SIG-M5 treated with dmso at 0.1 percent for 504 hours (cell line): ENCODE results near the gene NGDN.

ENCODE experiments used
- DNase-seq: peaks from one replicate; lab custom pipeline; 2025; ENCODE audit not compliant: unreplicated experiment; lab: John Stamatoyannopoulos, UW

The NGDN gene

DNA sequence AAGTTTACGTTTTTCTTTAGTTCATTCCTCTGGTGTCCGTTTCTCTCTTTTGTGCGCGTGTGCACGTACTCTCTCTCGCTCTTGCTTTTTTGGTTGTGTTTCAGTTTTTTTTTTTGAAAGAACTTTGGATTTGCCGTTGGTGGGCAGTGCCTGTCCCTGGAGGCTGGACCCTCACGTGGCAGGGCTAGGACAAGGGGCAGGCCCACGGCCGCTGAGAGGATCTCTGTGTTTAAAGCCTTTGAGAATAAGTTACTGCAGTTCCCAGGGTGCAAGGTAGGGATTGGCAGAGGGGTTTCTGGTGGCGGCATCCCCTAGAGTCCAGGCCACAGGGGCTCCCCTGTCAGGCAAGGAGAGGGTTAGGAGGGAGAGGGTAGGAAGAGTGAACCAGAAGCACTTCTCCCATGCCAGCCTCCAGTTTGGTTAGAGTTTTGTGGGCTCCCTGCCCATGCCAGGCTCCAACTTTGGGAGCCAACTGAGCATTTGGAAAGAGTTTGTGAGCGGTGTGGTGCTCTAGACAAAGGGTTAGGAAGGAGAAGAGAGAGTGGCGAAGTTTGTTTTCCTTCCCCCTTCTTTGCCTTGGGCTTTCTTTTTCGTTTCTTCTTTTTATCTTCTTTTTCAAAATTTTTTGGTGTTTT lies 51.5 kb downstream of the NGDN start:
- no peak for DNase-seq

DNA sequence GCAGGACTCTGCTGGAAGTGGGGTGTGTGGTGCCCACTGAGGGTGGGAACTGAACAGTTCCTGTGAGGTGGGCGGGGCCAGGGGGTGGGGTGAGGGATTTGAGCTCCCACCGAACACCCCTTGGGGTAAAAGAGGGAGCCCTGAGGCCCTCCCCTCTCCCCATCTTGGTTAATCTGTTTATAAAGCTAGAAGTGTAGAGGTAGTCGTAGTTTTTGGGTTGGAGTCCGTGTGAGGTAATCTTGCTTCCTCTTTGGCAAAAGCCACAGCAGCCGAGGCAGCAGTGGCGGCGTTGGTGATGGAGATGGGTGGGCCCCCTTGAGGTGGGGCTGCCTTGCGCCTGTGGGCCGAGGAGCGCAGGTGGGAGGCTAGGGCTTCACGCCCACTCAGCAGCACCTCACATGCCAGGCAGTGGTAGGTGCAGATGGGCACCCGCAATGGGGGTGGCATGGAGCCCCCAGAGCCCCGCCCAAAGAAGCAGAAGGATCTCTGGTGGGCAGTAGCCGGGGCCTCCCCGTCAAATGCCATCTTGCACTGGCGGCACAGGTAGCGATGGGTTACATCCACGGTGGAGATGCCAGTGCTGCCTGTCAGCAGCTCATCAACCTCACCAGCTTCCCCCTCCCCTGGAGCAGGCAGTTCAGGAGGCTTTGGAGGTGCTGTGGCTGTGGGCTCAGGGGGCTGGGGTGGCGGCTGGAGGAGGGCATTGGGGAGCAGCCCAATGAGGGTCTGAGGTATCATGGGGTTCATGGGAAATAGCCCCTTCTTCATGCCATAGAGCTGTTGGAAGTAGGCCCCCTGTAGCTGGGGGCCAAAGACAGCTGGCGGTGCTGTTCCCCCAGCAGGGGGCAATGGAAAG lies 52.5 kb downstream of the NGDN start:
- DNase-seq = peak; percentile 25

DNA sequence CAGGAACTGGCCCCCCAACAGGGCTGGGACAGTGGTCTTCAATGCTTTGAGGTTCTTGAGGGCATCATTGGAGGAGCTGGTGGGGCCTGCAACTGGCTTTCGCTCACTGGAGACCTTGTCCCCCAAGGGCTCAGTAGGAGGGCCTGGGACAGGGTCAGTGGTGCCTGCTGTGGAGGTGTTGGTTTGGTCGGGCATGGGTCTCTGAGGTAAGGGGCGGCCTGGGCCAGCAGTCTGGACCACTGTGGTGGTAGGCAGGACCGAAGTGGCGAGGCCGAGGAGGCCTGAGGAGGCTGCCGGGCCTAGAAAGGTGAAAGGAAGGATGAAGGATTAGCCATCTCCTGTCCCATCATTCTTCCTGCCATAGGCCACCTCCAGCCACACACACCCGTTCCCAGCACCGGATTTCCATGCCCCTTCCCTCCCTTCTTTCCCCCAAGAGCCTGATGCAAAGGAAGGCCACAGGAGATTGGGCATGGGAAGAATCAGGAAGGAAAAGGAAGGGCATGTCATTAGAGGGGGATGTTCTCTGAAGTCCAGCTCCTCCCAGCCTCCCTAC lies 53.2 kb downstream of the NGDN start:
- no peak for DNase-seq

DNA sequence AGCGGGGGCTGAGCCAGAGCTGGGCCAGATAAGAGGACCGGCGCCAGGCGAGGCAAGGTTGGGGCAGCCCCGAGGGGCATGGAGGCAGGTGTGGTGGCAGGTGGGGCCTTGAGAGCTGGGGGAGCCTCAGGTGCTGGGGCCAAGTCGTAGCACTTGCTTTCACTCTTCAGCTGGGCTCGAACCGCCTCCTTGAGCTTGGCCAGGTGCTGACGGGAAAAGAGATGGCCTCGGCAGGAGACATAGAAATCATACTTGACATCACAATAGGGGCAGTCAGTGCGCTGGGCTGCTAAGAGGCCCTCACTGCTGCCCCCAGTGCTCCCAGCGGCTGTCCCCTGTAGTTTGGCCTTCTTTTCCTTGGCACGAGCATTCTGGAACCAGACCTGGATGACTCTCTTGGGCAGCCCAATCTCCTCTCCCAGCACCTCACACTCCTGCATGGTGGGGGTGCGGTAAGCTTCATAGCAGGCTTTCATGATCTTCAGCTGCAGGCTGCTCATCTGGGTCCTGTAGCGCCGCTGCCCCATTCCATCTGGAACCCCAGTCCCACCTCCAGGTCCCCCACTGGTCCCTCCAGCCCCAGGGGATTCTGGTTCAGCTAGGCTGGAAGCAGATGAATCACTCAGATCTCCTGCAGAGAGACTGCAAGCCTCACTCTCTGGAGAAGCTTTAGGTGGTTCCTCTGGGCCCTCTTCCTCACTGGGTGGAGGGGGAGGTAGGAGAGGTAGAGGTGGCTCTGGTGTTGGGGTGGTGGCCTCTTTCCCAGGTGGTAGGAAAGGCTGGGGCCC lies 53.9 kb downstream of the NGDN start:
- no peak for DNase-seq

DNA sequence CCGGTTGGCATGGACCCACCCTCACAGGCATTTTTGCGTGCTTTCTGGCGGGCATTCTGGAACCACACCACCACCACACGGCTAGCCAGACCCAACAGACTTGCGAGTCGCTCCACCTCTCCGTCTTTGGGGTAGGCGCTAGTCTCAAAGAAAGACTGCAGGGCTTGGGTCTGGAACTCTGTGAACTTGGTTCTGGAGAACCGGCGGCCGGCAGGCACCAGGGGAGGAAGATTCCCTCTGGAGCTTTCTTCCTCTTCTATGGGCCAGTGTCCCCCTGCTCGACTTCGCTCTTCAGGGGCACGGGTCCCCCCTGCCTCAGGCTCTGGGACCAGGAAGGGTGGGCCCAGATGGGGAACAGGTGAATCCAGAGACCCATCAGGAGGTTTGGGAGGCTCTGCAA lies 55.5 kb downstream of the NGDN start:
- no peak for DNase-seq

DNA sequence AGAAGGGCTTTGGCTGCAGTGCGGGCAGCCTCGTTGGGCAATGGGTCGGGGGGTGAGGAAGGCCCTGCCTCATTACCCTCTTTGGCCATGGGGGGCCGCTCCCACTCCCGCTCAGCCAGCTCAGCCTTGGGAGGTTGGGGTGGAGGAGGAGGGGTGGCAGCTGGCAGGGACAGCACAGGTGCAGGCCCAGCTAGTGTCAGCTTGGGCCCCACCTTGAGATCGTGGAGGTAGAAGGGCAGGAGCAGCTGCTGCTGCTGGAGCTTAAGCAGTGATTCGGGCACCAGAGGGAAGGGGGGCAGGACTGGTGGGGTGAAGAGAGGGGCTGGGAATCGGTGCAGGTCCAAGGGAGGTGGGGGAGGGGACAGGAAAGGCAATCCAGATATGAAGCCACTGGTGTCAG lies 56.1 kb downstream of the NGDN start:
- DNase-seq = no peak
